ENCODE results near the gene AOC1. TPM values are rescaled to one million over a fixed set of nuclear protein-coding genes. Genes with fewer than 3 reads are reported as not detected.

AOC1 gene
- total RNA-seq, 6 experiments from 2014 or later, result 2.2 to 17.5 (median 9.4) TPM; not detected in 3

DNA sequence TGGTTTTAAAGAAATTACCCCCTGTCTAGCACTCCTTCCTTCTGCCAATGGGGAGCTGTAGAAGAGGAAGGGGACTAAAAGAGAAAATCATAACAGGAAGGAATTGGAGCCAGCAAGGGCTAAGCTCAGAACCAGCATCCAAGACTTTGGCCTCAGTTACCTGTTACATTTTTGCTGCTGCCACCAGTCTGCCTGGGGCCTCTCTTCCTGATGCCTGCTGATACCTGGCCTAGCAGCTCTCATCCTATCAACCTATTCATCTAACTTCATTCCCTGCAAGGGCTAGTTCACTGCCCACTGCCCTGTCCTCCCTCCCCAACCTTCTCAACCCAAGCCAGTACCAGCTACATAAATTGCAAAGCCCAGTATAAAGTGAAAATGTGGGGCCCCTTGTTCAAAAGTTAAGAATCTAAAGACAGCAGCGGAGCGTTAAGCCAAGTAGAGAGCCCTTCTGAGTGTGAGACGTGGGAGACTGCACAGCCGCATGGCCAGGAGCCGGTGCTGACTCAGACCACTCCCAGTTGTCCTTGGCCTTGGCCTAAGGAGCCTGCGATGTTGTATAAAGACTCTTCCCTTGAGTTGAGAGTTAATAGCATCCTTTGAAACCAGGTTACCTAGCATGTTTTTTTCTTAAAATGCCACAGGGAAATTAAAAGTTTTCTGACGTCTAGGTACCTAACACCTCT lies 13.2 kb upstream of the AOC1 start:
- Histone ChIP-seq H3K27ac (no peak overlapping the region), H3K4me1 (no peaks in the 10 kb centered on the region), H3K36me3 (no peaks in the 10 kb centered on the region), H3K4me3 (no peak overlapping the region), H3K27me3 (no peaks in the 10 kb centered on the region), H3K9me3 (no peaks in the 10 kb centered on the region)
- DNase-seq (no peak), ATAC-seq (no peak)
- WGBS (ENCODE audit: insufficient coverage, low coverage, low lambda C conversion rate, missing lambda C conversion rate), result 89% methylated on average over 7 of the region's 7 CpGs
- TF ChIP-seq POLR2A (IDR thresholded peaks at IDR 0.05), result no peak
- TF ChIP-seq, protein P1, sequence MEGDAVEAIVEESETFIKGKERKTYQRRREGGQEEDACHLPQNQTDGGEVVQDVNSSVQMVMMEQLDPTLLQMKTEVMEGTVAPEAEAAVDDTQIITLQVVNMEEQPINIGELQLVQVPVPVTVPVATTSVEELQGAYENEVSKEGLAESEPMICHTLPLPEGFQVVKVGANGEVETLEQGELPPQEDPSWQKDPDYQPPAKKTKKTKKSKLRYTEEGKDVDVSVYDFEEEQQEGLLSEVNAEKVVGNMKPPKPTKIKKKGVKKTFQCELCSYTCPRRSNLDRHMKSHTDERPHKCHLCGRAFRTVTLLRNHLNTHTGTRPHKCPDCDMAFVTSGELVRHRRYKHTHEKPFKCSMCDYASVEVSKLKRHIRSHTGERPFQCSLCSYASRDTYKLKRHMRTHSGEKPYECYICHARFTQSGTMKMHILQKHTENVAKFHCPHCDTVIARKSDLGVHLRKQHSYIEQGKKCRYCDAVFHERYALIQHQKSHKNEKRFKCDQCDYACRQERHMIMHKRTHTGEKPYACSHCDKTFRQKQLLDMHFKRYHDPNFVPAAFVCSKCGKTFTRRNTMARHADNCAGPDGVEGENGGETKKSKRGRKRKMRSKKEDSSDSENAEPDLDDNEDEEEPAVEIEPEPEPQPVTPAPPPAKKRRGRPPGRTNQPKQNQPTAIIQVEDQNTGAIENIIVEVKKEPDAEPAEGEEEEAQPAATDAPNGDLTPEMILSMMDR (IDR thresholded peaks at IDR 0.05), result no peak
- intact Hi-C loops (cut with DNase I), result no loop called here

DNA sequence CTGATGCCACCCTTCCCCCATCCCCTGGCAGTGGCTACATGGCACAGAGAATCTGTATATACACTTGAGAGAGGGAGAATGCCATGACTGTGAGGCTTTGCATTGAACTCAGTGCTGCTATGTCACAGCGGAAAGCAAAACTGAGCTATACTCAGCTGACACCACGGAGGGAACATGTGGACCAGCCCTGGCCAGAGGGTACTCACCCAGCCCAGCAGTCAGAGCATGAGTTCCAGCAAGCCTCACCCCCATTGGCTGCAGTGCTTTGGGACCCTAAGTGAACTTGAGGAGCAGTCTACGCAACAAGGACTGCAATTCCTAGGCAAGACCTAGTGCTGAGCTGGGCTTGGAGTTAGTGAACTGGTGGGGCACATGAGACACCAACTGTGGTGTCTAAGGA lies 10.3 kb upstream of the AOC1 start:
- H3K36me3 ChIP-seq, result no peaks in the 10 kb centered on the region
- no peak overlapping the region for H3K27ac ChIP-seq
- intact Hi-C loops (cut with DNase I), result no loop called here
- no peaks in the 10 kb centered on the region for H3K4me1 ChIP-seq
- H3K9me3 ChIP-seq, result no peaks in the 10 kb centered on the region
- ATAC-seq (no peak), DNase-seq (no peak)
- no CpG with 5 or more reads among the region's 3 CpGs for WGBS (ENCODE audit: insufficient coverage, low coverage, low lambda C conversion rate, missing lambda C conversion rate)
- no peak overlapping the region for H3K4me3 ChIP-seq
- no peaks in the 10 kb centered on the region for H3K27me3 ChIP-seq
- no peak for TF ChIP-seq POLR2A (IDR thresholded peaks at IDR 0.05)

DNA sequence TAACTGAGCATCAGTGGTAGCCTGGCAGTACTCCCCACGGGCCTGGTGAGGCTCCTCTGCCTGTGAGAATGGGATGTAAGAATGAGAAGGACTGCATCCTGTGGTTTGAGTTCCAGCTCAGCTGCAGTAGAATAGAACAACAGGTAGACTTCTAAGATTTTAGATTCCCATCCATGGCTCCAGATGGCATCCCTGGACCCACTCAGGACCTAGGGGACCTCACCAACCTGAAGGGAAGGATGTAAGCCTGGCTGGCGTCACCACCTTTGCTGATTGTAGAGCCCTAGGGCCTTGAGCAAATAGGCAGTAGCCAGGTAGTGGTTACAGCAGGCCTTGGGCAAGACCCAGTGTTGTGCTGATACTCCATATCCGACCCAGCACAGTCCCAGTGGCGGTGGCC lies 9.6 kb upstream of the AOC1 start:
- no peaks in the 10 kb centered on the region for H3K36me3 ChIP-seq
- ATAC-seq, result no peak
- DNase-seq, result no peak
- no peaks in the 10 kb centered on the region for H3K4me1 ChIP-seq
- WGBS (ENCODE audit: insufficient coverage, low coverage, low lambda C conversion rate, missing lambda C conversion rate), result 57% methylated on average over 4 of the region's 4 CpGs
- no peaks in the 10 kb centered on the region for H3K9me3 ChIP-seq
- H3K27ac ChIP-seq, result no peak overlapping the region
- TF ChIP-seq, protein P1 (IDR thresholded peaks at IDR 0.05), result no peak
- no peak for TF ChIP-seq POLR2A (IDR thresholded peaks at IDR 0.05)
- no peaks in the 10 kb centered on the region for H3K27me3 ChIP-seq
- intact Hi-C loops (cut with DNase I), result no loop called here
- H3K4me3 ChIP-seq, result no peak overlapping the region

DNA sequence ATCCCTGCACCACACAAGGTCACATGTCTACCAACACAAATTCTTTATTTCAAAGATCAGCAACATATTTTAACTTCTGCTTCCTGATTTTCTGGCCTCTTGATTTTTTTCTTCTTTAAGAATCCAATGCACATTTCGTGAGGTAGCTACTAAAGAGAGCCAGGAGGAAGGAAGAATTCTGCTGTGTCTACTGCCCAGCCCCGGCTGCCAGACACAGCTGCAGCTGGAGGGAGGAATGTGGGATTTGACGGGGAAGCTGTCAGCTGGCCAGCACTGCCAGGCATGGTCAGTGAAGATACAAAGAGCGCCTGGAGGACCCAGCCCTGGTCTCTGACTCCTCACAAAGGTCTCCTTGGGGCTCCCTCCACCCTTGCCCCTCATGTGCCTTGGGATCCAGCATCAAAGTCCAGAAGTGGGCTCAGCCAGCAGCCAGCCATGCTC lies 6.9 kb upstream of the AOC1 start:
- Histone ChIP-seq H3K4me1 (no peaks in the 10 kb centered on the region), H3K9me3 (no peaks in the 10 kb centered on the region), H3K36me3 (no peaks in the 10 kb centered on the region), H3K27me3 (no peaks in the 10 kb centered on the region), H3K27ac (no peak overlapping the region), H3K4me3 (no peak overlapping the region)
- WGBS (ENCODE audit: insufficient coverage, low coverage, low lambda C conversion rate, missing lambda C conversion rate), result 26% methylated on average over 4 of the region's 4 CpGs
- DNase-seq (no peak), ATAC-seq (peak in 3 of 4 donors; percentile 23 to 50 (median 23))
- intact Hi-C loops (cut with DNase I), result no loop called here
- TF ChIP-seq, protein P1 (IDR thresholded peaks at IDR 0.05), result no peak
- no peak for TF ChIP-seq POLR2A (IDR thresholded peaks at IDR 0.05)

DNA sequence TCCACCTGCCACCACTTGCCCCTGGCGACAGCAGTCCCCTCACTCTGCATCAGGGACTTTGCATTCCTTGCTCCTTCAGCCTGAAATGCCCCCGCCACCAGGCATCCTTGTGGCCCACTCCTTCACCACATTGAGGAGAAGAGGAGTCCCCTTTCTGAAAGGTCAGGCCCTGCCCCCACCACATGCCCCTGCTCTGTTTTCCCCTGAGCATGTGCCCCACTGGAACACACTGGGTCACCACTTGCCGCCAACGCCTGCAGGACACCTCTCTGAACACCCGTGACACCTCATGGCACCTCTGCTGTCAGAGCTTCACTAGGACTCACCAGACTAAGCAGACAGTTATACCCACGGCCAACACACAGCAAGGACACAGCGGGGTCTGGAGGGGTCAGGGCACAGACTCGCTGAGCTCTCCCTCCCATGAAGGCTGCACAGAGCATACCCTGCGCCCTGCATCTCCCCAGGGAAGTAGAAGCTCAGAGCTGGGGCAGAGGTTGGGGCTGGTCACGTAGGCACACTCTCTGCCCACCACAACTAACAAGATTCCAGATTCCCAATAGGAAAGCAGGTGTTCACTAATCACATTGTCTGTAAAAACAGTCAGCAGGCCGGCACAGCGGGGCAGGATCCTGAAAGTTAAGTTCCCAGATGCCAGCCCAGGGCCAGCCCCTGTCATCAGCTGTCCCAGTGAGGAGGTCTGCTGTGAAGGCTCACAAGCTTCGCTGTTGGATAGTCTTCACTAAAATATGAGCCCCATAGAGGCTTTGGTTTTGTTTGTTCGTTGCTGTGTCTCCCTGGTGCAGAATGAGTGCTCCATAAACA lies 5.8 kb upstream of the AOC1 start:
- peak in 2 of 4 donors; percentile 6 to 22 for ATAC-seq
- no peak overlapping the region for H3K27ac ChIP-seq
- no peak for DNase-seq
- H3K4me3 ChIP-seq, result no peak overlapping the region
- no peaks in the 10 kb centered on the region for H3K4me1 ChIP-seq
- H3K27me3 ChIP-seq, result no peaks in the 10 kb centered on the region
- intact Hi-C loops (cut with DNase I), result no loop called here
- WGBS (ENCODE audit: insufficient coverage, low coverage, low lambda C conversion rate, missing lambda C conversion rate), result 90% methylated on average over 2 of the region's 14 CpGs
- no peaks in the 10 kb centered on the region for H3K36me3 ChIP-seq
- TF ChIP-seq, protein P1 (IDR thresholded peaks at IDR 0.05), result no peak
- no peak for TF ChIP-seq POLR2A (IDR thresholded peaks at IDR 0.05)
- no peaks in the 10 kb centered on the region for H3K9me3 ChIP-seq

All from right lobe of liver (tissue), 6 donors.